Stimulated activated naive CD4-positive, alpha-beta T cell treated with Interleukin-2 at 50 U/mL for 16 hours (primary cell): Measurements from ENCODE around the gene PLEKHM2.
"Not testable (repeated sequence)": the region's sequence is repeated elsewhere in the genome, so short reads cannot be mapped to it uniquely, and the experiment has no call there.

Experiments
- DNase-seq: peaks from one replicate; lab custom pipeline; 2025; lab: John Stamatoyannopoulos, UW

Gene PLEKHM2, protein sequence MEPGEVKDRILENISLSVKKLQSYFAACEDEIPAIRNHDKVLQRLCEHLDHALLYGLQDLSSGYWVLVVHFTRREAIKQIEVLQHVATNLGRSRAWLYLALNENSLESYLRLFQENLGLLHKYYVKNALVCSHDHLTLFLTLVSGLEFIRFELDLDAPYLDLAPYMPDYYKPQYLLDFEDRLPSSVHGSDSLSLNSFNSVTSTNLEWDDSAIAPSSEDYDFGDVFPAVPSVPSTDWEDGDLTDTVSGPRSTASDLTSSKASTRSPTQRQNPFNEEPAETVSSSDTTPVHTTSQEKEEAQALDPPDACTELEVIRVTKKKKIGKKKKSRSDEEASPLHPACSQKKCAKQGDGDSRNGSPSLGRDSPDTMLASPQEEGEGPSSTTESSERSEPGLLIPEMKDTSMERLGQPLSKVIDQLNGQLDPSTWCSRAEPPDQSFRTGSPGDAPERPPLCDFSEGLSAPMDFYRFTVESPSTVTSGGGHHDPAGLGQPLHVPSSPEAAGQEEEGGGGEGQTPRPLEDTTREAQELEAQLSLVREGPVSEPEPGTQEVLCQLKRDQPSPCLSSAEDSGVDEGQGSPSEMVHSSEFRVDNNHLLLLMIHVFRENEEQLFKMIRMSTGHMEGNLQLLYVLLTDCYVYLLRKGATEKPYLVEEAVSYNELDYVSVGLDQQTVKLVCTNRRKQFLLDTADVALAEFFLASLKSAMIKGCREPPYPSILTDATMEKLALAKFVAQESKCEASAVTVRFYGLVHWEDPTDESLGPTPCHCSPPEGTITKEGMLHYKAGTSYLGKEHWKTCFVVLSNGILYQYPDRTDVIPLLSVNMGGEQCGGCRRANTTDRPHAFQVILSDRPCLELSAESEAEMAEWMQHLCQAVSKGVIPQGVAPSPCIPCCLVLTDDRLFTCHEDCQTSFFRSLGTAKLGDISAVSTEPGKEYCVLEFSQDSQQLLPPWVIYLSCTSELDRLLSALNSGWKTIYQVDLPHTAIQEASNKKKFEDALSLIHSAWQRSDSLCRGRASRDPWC

DNA sequence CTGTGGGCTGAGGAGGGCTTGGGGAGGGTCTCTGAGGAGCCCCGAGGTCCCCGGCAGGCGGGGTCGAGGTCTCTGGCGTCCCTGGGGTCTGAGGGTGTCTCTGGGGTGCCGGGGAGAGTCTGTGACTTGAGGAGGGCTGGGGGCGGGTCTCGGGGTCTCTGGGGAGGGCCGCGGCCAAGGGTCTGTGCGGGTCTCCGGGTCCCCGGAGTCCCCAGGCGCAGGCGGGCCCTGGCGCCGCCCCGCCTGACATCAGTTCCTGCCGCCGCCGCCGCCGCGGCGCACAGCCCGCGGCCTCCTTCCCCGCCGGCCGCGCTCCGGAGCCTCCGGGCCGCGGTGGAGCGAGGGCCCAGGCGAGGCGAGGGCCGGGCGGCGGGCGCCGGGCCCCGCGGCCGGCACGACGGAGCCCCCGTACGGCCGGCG is at the start of gene PLEKHM2:
PLEKHM2 (plus strand) TSS at position 279 of the 420 bp plus-strand sequence. CDS start 239 bp downstream, outside the sequence.
- DNase-seq, result peak; percentile 33

DNA sequence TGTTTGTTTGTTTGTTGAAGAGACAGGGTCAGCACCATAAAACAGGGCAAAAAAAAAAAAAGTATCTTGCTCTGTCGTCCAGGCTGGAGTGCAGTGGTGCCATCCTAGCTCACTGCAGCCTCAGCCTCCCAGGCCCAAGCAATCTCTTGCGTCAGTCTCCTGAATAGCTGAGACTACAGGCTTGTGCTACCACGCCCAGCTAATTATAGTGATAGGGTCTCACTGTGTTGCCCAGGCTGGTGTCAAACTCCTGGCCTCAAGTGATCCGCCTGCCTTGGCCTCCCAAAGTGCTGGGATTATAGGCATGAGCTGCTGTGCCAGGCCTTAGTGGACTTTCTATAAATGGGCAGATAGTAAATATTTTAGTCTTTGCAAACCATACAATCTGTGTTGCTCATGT is 47.7 kb upstream of the PLEKHM2 start:
- no peak for DNase-seq

DNA sequence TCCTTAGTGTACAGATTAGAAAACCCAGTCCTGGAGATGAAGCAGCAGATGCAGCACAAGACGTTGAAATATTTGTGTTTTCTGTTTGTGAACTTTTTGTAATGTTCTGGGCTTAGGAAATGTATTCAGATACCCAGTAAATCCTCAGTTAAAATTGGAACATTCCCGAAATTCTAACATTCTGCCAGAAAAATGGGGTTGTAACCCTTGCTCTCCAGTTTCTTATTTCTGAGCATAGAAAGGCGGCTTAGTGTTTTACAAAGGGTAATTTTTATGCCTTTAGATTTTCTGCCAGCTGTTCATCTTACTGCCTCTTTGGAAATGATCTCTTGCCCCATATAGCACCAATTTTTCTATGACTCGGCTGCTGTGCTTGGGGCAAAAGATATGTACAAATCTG is 46.3 kb upstream of the PLEKHM2 start:
- DNase-seq, result no peak

DNA sequence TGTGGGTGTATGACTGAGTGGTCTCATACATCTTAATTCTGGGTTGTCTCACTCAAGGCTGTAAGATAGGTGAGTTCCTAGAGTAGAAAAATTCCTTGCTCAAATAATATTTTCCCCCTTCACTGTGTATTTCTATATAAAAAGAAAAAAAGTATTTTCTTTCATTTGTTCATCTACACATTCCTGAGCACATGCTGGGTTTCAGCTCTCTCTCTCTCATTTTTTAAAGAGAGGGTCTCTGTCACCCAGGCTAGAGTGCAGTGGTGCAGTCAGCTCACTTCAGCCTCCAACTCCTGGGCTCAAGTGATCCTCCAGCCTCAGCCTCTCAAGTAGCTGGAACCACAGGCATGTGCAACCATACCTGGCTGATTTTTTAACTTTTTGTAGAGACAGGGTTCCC is 44.9 kb upstream of the PLEKHM2 start:
- no peak for DNase-seq

DNA sequence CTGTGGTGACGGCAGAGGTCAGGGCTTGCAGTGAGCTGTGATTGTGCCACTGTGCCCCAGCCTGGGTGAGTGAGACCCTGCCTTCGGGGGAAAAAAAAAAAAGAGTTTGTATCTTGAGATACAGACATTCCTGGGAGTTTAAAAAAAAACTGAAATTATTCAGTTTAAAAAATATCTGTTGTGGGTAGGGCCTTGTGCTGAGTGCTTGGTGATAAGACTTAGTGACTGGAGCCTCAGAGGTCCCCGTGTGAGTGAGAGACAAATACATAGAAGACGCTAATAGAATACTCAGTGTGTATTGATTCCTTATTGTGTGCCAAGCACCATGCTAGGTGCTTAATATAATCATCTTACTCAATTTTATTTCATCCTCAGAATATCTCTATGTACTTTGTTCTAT is 44.2 kb upstream of the PLEKHM2 start:
- no peak for DNase-seq

DNA sequence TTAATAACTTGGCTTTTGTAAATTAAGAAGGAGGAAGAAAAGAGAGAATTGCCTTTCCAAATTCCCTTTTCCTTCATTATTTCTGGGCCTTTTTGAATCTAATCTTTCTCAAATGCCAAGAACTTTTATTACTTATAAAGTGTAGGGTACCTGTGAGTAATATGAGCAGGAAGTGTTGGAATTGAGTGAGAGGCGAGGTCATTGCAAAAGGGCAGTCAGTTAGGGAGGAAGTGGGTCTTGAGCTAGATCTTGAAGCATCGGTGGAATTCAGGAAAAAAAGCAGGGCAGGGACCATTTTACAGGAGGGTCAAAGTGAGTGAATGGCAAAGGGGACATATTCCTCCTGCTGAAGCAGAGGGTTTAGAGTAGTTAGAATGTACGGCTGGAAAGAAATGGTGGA is 43.5 kb upstream of the PLEKHM2 start:
- no peak for DNase-seq

DNA sequence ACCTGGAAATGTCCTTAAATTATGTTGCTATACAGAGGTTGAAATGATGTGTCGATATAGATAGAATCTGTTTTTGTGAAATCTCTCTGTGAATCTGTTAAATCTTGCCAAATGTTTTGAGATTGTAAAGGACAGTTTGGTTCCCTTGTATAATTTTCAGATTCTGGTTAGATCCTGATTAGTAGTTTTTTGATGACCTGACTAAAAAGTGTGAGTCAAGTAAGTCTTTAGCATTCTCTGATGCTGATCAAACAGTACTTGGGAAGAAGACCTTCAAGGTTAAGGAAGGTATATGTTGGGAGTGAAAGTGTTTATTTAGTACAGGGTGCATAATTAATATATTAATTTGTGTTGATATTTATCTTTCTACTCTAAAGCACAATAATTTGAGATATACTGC is 34.2 kb upstream of the PLEKHM2 start:
- no peak for DNase-seq

DNA sequence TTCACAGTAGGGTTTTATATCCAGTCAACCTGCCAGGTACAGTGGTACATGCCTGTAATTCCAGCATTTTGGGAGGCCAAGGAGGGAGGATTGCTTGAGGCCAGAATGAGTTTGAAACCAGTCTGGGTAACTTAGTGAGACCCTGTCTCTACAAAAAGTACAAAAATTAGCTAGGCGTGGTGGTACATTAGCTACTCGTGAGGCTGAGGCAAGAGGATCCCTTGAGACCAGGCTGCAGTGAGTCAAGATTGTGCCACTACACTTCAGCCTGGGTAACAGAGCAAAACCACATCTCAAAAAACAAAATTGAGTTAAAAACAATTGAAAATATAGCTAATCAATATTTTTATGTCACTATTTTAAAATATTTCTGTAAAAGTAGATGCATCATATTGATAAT is 33.7 kb upstream of the PLEKHM2 start:
- DNase-seq, result no peak

DNA sequence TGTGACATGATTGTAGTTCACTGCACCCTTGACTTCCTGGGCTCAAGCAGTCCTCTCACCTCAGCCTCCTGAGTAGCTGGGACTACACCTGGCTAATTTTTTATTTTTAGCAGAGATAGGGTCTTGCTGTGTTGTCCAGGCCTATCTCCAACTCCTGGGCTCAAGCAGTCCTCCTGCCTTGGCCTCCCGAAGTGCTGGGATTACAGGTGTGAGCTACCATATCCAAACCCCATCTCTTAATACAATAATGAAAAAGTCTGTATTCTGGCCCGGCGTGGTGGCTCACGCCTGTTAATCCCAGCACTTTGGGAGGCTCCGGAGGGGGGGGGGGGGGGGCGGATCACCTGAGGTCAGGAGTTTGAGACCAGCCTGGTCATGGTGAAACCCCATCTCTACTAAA is 32.0 kb upstream of the PLEKHM2 start:
- not testable (repeated sequence) for DNase-seq

DNA sequence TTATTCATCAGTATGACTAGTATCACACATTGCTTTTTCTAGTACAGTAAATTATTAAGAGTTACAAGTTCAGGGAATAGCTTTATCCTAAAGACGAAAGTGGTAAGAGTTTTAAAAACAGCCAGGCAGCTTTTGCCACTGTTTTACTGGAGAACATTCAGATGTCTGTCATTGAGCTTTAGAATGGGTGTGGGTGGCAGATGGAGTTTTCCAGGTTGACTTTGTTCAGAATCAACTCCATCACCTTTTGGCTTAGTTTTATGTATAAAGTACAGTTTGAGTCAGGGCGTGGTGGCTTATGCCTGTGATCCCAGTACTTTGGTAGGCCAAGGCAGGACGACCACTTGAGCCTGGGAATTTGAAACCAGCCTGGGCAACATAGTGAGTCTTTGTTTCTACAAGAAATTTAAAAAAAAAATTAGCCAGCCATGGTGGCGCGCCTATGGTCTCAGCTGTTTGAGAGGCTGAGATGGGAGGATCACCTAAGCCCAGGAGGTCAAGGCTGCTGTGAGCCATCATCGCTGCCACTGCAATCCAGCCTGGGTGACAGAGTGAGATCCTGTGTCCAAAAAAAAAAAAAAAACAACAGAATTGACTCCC is 29.9 kb upstream of the PLEKHM2 start:
- no peak for DNase-seq

DNA sequence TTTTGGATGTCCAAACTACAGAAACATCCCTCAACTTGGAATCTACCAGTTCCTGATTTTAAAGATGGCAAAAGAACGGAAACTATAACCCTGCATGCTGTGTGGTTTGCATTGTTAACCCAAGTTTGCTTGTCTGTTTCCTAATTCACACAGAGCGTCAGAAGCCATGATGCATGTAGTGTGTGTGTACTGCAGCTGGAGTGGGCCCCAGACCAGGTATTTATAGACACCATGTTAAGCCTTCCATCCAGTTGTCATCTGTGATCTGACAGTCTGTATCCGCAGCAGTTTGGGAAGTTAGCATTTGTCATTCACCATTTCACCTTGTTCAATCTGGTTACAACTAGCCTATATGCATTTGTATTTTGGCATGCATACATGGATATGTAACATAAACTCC is 27.7 kb upstream of the PLEKHM2 start:
- no peak for DNase-seq

DNA sequence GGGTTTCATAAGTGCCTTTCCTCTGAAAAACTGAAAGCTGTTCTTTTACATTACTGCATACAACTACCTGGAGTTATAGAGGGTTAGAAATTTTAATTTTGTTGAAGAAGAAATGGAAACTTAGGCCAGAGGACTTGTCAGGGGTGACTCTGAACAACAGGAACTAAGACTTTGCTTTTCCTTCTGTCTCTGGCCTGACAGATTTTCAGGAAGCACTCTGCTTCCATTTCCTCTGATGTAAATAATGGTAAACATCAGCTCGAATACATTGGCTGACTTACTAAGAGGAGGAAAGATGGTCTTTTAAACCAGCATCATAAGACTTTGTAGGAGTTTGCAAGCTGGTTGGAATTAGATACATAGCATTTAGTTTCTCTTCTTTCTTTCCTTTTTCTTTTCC is 27.1 kb upstream of the PLEKHM2 start:
- DNase-seq, result no peak

DNA sequence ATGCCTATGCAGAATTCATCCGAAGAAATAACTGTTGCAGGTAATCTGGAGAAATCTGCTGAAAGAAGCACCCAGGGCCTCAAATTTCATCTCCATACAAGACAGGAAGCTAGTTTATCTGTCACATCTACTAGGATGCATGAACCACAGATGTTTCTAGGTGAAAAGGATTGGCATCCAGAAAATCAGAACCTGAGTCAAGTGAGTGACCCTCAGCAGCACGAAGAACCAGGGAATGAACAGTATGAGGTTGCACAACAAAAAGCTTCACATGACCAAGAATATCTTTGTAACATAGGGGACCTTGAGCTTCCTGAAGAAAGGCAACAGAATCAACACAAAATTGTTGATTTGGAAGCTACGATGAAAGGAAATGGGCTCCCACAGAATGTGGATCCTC is 24.0 kb upstream of the PLEKHM2 start:
- DNase-seq, result no peak

DNA sequence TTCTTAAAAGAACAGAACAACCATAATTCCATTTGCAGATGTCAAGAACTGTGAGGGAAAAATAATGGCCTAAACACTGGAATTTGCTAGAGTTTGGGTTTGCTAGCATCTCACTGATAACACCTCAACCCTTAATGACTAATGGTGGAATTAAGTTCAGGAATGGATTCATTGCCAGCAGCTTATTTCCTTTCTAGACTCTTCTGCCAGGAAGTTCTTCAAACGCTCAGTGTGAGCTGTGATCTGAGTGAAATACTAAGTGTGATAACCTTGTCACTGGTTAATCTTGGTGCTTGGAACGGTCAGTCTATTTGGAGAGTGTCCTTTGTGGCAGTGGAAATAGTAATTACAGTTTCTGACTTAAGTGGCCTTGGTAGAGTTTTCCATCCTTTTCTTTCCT is 21.6 kb upstream of the PLEKHM2 start:
- no peak for DNase-seq

DNA sequence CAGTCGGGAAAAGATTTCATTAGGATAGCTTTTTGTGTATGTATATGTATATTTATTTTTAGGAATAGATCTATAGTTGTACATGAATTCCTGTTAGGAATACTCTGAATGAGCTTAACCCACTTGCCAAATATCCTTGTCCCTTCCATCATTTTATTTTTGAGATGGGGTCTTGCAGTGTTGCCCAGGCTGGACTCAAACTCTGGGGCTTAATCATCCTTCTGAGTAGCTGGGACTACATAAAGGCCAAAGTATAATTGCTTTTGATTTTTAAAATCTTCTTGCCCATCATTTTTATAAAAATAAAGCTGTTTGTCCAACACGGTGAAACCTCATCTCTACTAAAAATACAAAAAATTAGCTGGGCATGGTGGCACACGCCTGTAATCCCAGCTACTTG is 20.2 kb upstream of the PLEKHM2 start:
- DNase-seq, result no peak

DNA sequence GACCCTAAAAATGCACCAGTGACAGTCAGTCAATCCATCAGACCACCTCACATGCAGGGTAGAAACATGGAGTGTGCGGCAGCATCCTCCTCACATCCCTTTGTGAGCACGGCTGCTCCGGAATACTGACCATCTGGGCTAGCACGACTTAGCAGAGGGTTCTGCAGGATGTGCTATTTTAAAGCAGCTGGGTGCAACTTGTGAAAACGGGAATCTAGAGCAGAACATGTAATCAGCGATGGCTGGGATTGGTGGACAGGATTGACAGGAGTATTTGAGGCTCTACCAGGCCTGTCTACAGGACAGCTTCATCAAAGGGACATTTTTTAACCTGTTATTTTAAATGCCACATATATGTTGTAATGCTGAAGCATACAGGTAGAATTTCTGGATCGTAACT is 16.8 kb upstream of the PLEKHM2 start:
- DNase-seq, result no peak

DNA sequence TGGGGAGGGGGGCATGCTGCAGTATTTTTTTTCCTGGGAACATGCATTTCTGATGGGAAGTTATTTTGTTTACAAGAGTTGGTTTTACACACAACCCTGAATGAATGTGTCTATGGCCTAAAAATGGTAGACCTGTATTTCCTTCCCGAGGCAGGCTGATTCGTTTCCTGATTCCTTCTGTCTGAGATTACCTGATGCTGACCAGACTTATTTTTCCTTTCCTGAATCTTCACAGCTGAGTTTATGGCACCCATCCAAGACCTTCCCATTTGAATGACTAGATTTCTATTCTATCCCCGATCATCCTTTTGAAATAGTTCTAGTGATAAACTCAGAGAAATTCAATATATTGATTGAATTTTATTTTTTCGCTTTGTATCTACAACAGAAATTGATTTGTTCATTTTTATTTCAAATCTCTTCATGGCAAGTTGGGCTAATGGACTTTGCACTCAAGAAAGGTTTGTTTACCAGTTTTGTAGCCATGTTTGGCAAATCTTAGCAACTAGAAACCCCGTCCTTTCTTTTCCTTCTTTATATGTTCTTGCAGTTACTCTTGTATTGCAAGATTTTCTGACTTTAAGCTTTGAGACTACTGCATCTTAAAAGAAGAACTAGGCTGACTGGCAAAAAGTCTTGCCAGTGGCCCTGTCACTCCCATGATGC is 15.9 kb upstream of the PLEKHM2 start:
- DNase-seq, result no peak

DNA sequence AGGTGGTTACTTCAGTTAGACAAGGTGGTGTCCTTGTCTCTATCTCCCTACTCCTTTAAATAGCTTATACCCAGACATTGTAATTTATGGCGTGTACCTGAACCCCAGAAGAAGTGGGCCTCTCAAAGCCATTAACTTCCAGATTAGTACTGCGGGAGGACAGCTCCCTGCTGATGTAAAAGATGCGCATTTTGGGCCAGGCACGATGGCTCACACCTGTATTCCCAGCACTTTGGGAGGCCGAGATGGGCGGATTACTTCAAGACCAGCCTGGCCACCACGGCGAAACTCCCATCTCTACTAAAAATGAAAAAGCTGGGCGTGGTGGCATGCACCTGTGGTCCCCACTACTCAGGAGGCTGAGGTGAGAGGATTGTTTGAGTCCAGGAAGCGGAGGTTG is 15.0 kb upstream of the PLEKHM2 start:
- no peak for DNase-seq

DNA sequence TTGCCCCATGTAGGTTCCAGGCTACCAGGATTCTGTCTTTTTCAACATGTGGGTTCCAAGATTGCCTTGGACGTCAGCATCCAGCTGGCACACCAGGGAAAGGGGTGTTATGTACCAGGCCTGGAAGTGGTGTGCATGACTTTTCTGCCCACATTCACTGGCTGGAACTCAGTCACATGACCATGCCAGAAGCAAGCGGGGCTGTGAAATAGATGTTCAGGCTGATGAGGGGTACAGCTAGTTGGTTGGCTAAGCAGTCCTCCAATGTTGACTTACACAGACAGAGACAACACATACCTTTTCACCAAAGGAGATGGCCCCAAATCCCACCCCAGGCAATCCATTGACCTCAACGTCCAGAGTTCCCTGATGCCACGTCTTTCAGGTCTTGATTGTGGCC is 14.3 kb upstream of the PLEKHM2 start:
- DNase-seq, result no peak

DNA sequence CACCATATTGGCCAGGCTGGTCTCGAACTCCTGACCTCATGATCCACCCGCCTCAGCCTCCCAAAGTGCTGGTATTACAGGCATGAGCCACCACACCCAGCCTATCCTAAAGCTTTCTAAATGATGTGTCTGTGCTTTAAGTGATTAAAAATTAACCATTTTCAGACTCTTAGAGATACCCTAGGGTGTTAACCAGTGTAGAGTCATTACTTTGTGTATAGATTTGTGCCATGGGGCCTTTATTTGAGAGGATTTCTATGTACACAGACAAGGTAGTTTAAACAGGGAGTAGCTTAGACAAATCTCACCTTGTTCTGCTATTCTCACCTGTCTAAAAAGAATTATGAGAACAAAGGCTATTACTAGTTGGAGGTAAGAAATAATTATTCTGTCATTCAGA is 12.7 kb upstream of the PLEKHM2 start:
- DNase-seq, result no peak

DNA sequence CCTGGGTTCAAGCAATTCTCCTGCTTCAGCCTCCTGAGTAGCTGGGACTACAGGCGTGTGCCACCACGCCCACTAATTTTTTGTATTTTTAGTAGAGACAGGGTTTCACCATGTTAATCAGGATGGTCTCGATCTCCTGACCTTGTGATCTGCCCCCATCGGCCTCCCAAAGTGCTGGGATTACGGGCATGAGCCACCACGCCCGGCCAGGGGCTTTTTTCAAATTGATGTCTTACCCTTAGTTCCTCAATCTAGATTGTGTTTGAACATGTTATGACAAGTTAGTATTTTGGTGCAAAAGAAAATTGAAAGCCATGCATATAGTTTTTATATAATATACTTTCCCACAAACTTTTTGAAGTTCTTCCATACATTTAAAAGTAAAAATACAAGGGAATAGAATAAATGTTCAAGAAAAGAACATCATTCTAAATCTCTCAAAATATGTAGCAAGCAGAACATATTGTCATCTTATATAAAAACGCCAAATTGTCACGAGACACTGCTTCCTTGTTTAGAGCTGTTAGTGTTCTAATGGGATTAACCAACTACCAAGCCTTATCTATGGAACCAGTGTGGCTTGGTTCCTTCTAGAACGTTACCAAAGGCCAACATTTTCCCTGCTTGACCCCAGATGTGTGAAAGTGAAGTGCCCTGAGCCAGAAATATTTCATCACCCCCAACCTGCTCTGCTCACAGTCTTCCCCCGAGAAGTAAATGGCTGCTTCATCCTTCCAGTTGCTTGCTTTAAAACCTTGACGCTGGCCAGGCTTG is 9.5 kb upstream of the PLEKHM2 start:
- DNase-seq, result no peak
